Measurements from ENCODE around the gene MMP28.

MMP28 gene, protein sequence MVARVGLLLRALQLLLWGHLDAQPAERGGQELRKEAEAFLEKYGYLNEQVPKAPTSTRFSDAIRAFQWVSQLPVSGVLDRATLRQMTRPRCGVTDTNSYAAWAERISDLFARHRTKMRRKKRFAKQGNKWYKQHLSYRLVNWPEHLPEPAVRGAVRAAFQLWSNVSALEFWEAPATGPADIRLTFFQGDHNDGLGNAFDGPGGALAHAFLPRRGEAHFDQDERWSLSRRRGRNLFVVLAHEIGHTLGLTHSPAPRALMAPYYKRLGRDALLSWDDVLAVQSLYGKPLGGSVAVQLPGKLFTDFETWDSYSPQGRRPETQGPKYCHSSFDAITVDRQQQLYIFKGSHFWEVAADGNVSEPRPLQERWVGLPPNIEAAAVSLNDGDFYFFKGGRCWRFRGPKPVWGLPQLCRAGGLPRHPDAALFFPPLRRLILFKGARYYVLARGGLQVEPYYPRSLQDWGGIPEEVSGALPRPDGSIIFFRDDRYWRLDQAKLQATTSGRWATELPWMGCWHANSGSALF

DNA sequence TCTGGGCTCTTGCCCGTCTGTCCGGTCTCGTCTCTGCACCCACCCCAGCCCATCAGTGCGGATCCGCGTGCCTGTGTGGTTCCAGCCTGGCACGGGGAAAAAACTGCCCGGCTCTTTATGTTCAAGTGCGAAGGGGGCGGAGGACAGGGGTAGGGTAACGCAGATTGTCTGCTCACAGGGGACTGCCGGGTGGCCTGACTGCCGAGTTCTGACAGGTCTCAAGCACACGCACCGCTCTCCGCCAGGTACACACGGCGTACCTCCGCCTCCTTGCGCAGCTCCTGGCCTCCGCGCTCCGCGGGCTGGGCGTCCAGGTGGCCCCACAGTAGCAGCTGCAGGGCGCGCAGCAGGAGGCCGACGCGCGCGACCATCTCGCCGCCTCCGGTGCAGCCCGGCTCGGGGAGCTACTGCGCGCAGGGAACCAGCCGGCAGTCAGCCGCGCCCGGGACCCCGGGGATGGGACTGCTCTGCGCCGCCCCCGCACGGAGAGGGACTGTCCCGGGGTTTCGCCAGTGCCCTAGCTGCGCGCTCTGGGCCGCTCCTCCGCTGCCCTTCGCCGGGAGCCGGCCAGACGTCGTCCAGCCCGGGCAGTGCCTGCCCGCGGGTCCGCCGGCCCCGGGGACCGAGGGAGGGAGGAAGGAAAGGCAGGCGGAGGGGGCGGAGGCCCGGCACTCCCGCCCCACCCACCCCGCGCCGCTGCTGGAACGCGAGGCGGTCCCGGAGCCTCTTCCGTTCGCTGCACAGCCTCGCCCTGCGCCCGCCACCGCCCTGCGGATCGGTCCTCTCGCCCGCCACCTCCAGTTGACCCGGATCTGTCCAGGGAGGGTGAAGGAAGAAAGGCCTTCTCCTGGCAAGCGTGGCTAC, at the start of gene MMP28:
Gene MMP28 (minus strand): TSS at position 635 of the 864 bp plus-strand sequence. CDS start 264 bp downstream, at position 371.
- H3K4me3 ChIP-seq (ENCODE audit: low read depth, low read length): peak within 1 kb of the TSS; percentile 45

DNA sequence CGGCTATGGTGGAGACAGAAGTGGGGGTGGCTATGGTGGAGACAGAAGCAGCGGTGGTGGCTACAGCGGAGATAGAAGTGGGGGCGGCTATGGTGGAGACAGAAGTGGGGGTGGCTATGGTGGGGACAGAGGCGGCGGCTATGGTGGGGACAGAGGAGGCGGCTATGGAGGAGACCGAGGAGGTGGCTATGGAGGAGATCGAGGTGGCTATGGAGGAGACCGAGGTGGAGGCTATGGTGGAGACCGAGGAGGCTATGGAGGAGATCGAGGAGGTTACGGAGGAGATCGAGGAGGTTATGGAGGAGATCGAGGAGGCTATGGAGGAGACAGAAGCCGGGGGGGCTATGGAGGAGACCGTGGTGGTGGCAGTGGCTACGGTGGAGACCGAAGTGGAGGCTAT, 49.1 kb upstream of the MMP28 start:
- H3K4me3 ChIP-seq (ENCODE audit: low read depth, low read length): no peak overlapping the region

DNA sequence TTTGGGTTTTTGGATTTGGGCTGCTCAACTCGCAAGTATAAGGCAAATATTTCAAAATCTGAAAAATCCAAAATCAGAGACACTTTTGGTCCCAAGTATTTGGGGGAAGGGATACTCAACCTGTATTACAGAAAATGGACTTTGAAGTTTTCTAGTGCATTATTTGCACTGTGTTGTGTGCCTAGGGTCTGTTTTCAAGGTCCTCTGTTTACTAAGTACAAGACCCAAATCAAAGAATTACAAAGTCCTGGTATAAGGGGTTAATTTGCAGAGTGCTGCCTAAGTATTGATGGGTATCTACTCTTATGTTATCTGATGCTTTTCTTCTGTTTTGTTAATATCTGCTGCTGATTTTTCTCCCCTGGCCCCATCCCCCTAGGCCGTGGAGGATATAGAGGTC, 48.3 kb upstream of the MMP28 start:
- no peak overlapping the region for H3K4me3 ChIP-seq (ENCODE audit: low read depth, low read length)

DNA sequence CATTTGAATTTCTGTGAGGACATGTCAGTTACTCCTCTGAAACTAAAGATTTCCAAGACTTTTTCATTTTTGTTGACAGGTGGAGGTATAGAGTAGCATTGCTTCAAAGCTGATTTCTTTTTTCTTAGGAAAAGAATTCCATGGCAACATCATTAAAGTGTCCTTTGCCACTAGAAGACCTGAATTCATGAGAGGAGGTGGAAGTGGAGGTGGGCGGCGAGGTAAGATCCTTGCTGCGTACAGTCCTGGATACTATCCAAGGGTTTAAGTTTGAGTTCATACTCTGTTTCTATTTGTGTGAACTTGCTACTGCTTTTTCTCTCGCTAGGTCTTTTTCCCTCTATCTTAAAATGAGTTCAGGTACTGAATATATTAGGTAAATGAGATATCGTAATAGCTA, 46.8 kb upstream of the MMP28 start:
- no peak overlapping the region for H3K4me3 ChIP-seq (ENCODE audit: low read depth, low read length)

DNA sequence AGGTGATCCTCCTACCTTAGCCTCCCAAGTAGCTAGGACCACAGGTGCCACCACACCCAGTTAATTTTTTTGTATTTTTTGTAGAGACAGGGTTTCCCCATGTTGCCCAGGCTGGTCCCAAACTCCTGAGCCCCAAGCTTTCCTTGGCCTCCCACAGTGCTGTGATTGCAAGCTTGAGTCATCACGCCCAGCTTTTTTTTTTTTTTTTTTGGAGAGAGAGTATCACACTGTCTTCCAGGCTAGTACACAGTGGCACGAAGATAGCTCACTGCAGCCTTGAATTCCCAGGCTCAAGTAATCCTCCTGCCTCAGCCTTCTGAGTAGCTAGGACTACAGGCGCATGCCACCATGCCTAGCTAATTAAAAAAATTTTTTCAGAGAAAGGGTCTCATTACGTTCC, 46.1 kb upstream of the MMP28 start:
- H3K4me3 ChIP-seq (ENCODE audit: low read depth, low read length): no peak overlapping the region

DNA sequence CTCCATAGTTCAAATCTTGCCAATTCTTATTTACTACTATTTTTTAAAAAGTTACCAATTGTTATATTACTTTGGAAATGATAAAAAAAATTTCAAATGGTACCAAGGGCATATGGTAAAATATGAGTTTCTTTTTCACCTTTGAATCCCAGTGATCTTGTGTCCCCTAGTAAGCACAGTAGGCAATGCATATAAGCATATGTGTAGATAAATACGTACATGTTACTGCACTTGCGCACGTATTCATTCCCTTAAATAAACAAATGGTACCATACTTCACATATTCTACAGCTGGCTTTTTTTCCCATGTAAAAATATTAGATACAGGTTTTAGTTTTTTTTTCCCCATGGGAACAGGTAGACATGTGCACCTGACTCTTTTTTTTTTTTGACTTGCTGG, 45.7 kb upstream of the MMP28 start:
- H3K4me3 ChIP-seq (ENCODE audit: low read depth, low read length): no peak overlapping the region

DNA sequence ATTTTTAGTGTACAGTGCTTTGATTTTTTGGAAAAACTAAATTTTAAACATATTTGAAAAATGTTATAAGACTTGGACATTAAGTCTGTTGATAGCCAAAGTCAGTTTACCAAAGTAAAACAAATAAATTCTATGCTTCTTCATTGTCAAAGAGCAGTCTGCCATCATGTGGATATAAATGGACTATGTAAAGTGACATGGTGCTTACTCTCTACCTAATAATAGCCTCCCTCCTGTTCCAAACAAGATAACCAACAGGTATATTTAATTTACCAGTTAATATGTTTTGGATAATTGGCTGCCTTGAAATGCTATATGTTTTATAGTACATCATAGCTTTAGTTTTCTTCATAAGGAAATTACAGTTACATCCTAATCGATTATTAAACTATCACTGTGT, 29.8 kb upstream of the MMP28 start:
- no peak overlapping the region for H3K4me3 ChIP-seq (ENCODE audit: low read depth, low read length)

DNA sequence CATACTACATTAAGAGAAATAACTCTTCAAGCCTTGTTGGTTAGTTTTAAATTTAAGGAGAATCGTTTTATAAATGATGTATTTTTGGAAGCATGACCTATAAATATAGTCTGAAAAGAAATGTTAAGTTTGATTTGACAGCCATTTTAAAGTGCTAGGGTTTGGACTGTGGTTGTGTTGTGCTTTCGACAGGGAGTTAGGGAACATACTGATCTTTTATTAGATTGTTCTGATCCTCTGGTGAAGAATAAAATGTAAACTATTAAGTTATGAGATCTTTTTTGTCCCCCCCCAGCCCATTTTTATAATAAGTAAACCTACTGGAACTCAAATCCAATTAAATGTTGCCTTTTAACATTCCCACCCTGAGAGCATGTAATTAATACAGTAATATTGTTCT, 25.9 kb upstream of the MMP28 start:
- H3K4me3 ChIP-seq (ENCODE audit: low read depth, low read length): no peak overlapping the region

DNA sequence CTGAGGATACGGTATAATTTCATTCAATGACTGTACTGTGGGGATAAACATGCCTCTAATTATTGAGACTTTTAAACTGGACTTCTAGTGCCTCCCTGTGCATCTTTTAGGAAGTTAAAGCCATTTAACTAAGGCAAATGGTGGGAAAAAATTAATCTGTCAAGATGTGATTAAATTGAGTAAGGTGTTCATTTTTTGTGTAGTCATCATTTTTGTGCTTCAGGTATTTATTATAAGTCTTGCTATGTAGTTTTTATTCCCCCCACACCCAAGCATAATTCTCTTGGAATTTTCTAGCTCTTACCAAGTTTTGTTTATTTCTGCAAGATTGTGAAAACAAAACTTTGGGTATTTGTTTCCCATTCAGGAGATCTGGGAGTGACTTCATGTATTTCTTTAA, 24.0 kb upstream of the MMP28 start:
- H3K4me3 ChIP-seq (ENCODE audit: low read depth, low read length): no peak overlapping the region

DNA sequence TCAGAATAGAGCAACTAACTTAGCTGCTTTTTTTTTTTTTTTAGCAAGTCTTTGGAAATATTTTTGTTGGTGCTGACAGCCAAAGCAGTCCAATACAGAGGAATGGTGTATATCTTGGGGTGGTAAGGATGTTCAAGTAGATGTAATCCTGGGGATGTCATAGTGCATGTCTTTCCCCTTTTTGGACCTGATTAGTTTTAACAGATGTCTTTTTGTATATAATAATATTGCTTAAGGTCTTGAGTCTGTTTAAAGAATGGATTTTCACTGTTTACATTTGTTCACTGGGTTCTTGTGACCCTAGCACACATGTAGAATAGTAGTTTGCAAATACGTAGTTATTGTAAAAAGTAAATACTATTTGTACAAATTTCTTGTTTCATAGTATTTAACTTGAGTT, 21.8 kb upstream of the MMP28 start:
- H3K4me3 ChIP-seq (ENCODE audit: low read depth, low read length): no peak overlapping the region

DNA sequence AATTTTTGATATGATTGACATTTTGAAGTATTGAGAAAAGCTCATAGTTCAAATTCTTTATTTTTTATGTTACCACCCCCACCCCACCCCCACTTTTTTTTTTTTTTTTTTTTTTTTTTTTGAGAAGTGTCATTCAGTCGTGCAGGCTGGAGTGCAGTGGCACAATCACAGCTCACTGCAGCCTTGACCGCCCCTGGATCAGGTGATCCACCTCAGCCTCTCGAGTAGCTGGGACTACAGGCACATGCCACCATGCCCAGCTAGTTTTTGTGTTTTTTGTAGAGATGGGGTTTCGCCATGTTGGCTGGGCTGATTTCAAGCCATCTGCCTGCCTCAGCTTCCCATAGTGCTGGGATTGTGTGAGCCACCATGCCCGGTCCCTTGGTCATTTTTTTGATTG, 21.3 kb upstream of the MMP28 start:
- H3K4me3 ChIP-seq (ENCODE audit: low read depth, low read length): no peak overlapping the region

DNA sequence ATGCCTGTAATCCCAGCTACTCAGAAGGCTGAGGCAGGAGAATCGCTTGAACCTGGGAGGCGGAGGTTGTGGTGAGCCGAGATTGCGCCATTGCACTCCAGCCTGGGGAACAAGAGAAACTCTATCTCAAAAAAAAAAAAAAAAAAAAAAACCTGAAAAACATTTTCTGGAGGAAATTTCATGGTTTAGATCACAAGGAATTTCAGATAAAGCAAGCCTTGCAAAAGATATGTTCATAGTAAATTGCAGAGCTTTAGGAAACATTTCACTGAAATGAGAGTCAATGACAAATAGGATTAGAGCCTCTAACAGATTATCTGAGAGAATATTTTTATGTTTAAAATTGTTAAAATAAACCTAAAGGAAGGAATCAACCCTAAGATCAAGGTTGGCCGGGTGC, 17.0 kb upstream of the MMP28 start:
- H3K4me3 ChIP-seq (ENCODE audit: low read depth, low read length): no peak overlapping the region

DNA sequence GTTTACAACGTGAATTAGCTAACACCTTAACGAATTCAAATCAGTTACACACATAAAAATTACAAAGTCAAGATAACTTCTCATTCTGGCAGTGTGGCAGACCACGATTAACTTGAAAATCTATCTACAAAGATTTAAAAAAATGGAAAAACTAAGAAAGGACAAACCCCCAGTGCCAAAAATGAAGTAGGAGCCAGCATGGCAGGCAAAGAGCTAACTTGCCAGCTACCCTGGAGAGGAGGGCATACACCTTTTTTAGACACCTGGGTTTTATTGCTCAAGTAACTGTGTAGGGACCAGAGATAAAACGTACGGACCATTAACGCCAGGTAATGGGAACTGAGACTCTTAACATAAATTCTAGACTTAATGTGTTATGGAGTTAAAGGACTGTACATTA, 16.3 kb upstream of the MMP28 start:
- no peak overlapping the region for H3K4me3 ChIP-seq (ENCODE audit: low read depth, low read length)

DNA sequence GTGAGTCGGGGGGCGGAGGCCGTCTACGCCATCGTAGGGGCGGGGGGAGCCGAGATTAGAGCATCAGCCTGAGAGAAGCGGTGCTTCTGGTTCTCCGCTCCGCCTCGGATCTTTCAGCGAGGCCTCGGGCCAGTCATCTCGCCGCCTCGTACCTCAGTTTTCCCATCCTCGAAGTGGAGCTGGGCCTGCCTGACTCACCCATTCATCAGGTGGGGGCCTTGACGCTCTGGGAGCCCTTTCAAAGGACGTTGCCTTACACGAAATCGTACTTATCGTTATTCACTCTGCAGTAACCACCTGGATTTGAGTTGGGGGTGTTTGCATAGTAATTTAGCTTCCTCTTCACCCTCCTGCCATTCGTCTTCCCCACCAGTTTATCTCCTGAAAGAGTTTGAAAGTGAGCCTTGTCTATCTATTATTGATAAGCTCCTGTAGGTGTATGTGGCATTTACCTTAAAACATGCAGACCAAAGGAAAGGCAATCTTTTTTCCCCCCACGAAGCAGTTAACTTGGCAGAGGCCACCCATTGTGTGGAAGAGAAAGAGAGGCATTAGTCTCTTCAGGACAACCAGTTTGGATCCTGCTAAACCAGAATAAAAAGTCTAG, 14.5 kb upstream of the MMP28 start:
- H3K4me3 ChIP-seq (ENCODE audit: low read depth, low read length): peak overlapping the region; percentile 99

DNA sequence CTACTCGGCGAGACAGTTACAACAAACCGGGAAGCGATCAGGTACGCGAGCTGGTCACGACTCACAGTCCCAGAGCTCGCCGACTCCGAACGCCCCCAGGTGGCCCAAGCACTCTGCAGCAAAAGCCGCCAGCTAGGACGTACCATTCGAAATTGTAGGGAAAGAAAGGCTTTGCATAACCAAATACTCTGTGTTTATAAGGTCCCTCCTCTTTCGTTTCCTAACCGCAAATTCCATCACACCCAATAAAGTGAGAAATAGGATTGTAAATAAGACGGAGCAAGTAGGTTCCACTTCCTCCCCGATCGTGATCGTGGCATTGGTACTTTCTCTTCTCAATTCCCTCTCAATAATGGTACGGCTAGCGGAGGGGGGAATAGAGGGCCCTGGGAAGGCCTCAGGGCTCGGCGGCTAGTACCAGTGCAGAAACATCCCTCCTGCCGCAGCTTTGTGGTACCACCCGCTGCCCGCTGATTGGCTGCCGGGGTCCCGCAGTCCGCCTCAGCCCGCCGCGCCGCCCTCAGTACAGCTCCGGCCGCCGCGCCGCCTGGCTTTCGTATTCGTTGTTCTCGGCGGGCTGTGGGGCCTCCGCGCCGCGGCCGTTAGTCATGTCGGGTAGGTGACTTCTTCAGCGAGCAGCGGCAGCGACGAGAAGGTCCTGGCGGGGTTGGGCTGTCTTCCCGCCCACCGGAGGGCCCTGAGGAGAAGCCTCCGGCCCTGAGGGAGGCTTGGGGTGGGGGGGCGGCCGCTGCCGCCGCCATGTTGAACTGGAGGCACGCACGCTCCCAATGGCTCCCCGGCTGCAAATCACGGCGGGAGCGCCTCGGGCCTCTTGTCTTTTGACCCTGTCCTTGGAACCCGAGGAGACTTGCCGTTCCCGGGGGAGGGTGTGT, 13.8 kb upstream of the MMP28 start, which contains the start of gene TAF15:
Gene TAF15 (plus strand): TSS at position 523 of the 893 bp plus-strand sequence. CDS start 86 bp downstream, at position 609.
- peak within 1 kb of the TSS; percentile 99 for H3K4me3 ChIP-seq (ENCODE audit: low read depth, low read length)

DNA sequence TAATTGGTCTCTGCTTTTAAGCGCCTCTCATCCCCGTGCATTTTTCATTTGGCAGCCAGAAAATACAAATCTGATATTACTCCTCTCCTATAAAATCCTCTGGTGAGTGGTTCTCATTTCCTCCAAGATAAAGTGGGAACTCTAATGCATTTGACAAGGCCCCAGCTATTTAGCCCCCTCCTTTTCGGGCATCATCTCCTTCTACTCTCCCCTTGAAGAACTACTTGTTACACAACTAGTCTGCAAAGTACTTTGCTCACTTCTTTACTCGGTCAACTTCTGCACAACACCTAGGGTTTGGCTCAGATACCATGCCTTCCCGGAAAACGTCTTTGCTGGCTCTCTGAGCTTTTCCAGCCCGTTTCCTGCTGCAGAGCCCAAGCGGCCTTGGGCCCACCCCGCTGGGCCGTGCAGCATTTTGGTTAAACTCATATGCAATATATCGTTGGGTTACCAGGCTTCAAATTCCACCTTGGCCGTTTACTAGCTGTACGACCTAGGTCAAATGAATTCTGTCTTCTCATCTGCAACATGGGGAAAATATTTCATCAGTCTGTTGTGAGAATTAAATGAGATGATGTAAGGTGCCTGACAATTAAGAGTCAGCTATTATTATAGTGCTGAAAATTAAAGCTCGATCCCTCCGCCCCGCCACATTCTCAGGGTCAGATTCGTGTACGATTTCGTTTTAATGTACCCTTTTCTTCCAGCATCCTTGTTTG, 13.0 kb upstream of the MMP28 start:
- H3K4me3 ChIP-seq (ENCODE audit: low read depth, low read length): peak overlapping the region; percentile 99

DNA sequence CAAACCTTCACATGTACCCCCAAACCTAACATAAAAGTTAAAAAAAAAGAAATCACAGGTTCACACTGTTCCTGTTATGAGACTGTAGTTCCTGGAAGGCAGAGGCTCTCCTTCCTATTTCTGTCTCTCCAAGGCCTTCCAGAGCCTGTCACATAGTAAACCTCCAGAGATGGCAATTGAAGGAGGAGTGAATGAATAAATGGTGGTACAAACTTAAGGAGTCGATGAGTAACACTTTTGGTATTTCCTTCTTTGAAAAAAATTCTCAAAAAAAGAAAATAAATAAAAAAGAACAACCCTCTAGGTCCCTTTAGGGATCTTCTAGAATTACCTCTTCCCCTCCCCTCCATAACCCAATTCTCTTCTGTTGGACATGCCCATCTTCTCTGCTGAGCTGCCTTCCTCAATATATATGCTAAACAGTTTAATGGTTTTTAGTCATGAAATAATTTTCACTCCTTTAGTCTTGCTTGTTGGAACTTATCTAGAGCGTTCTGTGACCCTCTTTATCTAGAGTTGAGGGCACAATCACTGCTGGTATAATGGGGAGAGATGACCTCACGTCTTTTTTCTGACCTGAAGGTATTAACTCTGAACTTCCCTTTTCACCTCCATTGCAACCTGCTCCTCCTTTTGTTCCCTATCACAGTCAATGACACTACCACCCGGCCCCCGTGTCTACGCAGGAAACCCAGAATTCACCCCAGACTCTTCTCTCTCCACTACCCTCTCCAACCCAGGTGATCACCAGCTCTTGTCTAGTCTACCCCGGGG, 12.1 kb upstream of the MMP28 start:
- no peak overlapping the region for H3K4me3 ChIP-seq (ENCODE audit: low read depth, low read length)

DNA sequence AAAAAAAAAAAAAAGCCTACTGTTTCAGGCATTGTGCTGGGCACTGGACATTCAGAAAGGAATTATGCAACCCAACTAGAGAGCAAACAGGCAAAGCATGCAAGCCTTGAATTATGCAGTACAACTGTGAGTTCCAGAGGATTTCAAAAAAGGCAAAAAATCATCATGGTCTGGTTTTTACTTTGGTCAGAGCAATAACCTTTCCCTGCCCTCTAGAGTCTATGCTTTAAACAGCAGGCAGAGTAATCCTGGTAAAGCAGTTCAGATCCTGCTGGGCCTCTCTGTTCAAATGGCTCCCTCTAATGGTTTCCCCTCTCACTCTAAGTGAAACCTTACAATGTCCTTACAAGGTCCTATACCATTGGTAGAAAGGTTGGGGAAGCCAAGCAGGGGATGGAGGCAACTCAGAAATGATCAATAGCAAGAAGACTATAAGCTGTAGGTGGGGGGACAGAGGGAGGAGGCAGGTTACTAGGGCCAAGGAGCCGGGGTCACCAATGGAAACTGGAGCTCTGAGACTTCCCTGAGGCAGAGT, 9.3 kb upstream of the MMP28 start:
- H3K4me3 ChIP-seq (ENCODE audit: low read depth, low read length): no peak overlapping the region

Data from iPS-11a (cell line).